GM19240 (cell line): ENCODE measurements around the gene C3orf49.

Source experiments
- DNase-seq: peaks from one replicate; pipeline ENCODE4 v3.0.0; 2011; ENCODE audit warnings: low spot score; ENCODE audit not compliant: insufficient read length

The C3orf49 gene

DNA sequence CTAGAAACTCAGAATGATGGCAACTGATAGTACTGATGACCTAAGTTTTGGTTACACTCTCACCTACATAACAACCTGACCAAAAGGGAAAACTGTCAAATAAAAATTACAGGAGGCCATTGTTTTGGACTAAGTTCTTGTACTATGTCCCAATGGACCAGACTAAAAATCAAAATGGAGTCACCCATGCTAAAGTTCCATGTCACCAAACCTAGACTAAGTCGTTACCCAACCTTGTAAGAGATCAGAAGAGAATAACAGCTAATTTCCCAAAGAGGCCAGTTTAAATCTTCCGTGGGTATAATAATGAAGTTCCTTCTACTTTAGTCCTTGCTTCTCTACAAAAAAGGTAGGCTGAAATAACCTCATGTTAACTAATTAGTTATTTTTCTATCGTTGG, 32.2 kb downstream of the C3orf49 start:
- DNase-seq: no peak

DNA sequence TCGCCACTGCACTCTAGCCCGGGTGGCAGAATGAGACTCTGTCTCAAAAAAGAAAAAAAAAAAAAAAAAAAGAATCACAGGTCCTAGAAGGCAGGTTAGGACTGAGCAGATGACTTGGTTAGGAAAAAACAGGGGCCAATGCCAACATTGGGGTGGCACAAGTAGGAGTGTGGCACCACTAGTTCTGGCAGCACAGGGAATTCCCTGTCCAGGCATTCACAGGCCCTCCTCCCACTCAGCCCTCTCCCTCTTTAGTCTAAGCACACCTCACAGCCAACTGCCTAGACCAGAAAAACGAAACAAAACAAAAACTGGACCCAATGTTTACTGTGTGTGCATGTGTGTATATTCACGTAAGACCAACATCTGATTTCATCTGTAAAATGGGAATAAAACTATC, 34.0 kb downstream of the C3orf49 start:
- no peak for DNase-seq

GRCh38 chr3:63855333-63855940, 36.3 kb downstream of the C3orf49 start:
- DNase-seq: no peak

DNA sequence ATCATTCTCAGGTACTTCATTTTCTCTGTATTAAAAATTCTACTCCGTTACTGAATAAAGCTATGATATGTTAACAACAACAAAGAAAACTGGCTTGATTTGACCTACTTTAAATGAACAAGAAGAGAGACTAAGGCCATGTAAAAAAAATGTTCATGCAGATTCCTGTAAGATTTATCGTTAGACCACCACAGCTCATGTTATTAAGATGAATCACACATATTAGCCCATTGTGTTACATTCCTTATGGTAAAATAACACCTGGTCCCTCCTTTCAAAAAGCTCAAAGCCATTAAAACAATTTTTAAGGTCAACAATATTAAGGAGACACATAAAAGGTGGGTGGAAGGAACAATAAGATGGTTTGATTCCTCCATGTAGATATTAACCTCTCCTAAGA, 38.2 kb downstream of the C3orf49 start:
- no peak for DNase-seq

DNA sequence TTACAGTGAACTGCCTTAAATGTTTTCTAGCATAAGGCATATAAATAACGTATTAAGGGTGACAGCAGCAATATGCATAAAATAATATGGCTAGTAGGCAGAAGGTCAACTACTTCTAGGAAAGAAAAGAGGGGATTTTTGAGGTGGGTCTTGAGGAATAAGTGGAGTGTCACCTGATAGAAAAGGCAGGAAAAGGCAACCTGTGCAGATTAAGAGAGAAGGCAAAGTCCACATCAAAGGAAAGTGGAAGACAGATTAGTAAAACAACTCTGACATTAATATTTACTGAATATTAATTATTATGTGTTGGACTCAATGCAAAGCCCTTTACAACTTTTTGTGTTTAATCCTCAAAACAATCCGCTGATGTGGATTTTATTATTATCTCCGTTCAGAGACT, 41.7 kb downstream of the C3orf49 start:
- no peak for DNase-seq

DNA sequence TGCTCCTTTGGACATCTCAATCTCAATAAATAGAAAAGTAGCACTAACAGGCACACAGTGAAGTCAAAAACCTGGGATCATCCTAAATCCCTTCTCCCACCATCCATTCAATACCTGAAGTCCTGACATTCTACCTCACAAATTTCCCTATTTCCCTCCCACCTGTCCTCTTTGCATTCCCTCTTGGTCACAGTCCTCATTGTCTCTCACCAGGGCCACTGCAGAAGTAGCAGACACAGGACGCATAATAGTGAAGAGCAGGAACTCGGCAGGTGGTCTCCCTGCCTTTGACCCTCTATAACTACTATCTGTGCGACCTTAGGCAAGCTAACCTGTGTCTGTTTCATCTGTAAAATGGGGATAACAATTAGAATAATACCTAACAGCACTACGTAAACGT, 42.2 kb downstream of the C3orf49 start:
- no peak for DNase-seq

DNA sequence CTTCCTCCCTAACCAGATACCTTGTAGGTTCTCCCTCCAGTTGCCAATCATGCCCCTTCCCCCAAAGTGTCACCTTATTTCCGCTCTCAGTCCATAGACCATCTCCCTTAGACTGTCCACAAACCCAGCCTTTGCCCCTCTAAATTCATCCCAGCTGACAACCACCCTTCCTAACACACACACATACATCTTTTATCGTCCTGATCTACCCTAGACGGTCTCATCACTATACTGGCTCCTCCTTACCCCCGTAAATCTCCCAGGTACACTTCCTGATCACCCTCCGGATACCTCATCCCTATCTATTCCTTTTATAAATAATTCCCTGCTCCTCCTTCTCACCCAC, 43.7 kb downstream of the C3orf49 start:
- DNase-seq: peak; percentile 4

GRCh38 chr3:63863150-63864007, 44.3 kb downstream of the C3orf49 start, which contains the start of the genes ATXN7 and THOC7:
ATXN7 (plus strand) TSS chr3:63863867; CDS start chr3:63912599, 48,732 bp downstream.
THOC7 (minus strand) TSS chr3:63863805; CDS start chr3:63863790, 15 bp downstream.
- DNase-seq: peak; percentile 47

DNA sequence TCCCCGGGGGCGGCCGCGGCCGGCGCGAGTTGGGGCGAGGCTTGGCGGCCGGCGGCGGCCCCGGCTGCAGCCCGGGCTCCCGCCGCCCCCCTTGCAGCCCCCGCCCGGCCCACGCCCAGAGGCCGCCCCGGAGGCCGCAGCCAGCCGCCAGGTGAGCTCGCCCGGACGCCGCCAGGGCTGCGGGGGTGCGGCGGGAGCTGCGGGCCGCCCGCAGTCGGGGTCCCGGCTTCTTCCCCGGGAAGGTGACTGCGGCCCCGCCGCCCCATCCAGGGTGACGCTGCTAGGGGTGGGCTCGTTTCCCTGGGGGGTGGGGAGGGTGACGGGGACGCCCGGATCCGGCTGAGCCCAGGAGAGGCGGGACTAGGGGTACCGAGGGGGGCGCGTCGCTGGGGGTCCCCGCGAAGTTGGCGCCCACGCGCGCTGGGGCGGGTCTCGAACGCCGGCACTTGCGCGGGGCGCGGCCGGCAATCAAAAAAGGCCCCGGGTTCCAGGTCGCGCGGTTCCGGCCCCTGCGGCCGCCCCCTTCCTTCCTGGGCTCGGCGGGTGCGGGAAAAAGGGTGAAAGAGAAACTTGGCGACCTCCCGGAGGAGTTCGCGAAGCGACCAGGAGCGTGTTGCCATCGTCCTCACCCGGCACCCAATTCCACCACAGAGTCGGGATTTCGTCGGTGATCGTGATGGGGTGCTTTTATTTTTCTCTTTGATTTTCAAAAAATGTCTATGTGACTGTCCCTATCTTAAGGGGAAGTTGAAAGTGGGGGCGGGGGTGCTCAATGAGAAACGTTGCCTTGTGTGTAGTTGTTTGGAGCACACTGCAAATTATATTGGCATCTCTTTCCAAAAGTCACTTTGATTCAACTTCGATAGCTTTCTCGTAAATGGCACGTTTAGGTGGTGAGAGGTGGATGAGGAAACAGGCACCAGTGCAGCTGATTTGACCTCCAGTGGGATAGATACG, 45.2 kb downstream of the C3orf49 start:
- DNase-seq: peak; percentile 29

DNA sequence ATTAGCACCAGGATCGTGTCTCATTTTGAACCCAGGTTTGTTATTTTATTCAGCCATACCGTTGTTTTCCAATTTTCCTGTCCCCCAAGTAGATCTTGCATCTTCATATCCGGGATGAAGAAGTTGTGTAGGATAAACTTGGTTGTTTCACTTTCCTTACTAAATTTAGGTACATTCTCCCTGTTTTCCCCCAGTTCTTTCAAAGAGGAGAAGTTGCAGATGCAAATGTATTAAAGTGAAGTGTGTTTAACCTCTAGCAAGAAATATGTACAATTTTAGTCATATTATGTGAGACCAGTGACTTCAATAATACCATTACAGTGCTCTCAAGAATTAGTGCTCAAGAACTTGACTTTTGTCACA, 45.8 kb downstream of the C3orf49 start:
- DNase-seq: no peak

- DNase-seq: no peak
Measured at GRCh38 chr3:63867225-63867624, 48.1 kb downstream of the C3orf49 start.

GRCh38 chr3:63869940-63870614, 51.0 kb downstream of the C3orf49 start:
- no peak for DNase-seq

DNA sequence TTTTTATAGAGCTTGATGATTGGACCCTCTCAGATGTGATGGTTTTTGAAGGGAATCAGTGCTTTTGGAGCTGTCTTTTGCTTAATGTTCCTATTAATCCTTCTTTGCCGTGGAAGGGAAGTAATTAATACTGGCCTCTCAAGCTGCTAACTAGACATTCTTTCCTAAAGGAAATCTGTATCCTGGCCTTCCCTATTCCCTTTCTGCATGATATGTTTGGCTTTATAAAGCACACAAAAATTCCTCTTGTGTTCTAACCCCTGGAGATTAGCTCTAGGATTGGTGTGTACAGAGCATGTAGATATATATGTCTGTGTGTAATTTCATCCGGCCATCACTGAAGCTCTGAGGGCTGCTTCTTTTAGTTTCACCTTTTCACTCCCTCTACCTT, 51.5 kb downstream of the C3orf49 start:
- DNase-seq: no peak

DNA sequence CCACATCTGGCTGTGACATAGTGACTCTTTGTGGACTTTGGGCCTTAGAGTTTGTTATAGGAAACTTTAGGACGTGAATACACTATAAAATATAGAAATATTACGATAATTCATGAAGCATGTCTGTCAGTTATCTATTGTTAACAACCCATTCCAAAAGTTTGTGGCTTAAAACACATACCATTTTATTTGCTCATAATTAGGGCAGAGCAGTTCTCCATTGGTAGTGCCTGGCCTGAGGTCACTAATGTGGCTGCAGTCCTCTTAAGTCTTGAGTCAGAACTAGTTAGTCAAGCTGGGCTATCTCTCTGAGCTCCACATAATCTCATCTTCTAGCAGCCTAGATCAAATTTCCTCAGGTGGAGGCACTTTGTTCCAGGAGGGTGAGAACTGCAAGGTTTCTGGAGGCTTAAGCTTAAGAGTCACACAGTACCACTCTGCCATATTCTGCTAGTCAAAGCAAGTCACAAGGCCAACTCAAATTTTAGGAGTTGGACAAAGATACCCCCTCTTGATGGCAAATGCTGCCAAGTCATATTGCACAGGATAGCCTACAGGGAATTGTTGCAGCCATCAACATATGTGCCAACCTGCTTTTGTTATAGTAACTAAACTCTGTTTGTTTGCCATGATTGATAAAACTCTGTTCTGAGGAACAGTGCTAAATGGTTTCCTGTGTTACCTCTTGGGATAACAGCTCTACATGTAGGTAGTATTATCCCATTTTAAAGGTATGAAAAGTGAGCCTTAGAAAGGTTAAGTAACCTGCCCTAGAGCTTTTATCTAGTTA, 53.2 kb downstream of the C3orf49 start:
- DNase-seq: no peak

DNA sequence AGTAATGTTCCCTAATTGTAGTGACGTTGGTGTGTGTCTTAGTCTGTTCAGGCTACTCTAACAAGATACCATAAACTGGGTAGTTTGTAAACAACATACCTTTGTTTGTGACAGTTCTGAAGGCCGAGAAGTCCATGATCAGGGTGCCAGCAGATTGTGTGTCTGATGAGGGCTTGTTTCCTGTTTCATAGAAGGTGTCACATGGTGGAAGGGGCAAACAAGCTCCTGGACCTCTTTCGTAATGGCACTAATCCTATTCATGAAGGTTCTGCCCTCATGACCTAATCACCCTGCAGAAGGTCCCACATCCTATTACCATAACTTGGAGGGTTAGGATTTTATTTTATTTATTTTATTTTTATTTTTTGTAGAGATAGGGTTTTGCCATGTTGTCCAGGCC, 55.7 kb downstream of the C3orf49 start:
- no peak for DNase-seq

DNA sequence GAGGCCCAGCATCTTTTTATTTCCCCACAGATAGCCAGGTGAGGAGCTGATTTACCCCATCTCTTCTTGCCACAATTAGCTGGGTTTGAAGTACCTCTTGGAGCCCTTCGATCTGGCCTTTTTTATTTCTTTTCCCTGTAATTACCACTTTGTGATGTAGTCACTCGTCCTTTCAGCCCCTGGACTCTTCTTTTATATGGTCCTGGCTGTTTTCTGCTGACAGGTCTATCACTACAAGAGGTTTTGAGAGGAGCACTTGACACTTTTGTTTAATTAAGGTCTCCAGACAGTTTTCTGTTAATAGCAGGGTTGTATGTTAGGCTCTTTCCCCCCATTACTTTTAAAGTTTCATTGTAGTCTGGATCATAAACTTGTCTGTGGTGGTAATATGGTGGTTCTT, 56.4 kb downstream of the C3orf49 start:
- no peak for DNase-seq

DNA sequence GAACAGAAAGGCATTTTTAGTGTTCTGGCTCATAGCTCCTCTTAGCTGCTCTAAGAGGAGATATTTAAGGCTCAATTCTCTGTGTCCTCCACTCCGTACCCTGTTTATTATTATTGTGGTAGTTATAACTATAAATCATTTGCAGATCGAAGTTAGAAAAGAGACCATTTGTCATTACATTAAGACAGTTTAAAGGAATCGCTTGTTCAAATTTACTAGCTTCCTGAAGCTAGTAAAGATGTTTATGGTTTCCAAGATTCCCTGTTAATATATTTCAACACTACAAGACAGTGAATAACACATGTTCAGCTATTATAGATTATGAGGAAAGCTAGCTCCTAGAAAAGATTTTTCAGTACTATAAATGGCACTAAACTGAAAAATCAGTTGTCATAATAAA, 57.2 kb downstream of the C3orf49 start:
- no peak for DNase-seq

DNA sequence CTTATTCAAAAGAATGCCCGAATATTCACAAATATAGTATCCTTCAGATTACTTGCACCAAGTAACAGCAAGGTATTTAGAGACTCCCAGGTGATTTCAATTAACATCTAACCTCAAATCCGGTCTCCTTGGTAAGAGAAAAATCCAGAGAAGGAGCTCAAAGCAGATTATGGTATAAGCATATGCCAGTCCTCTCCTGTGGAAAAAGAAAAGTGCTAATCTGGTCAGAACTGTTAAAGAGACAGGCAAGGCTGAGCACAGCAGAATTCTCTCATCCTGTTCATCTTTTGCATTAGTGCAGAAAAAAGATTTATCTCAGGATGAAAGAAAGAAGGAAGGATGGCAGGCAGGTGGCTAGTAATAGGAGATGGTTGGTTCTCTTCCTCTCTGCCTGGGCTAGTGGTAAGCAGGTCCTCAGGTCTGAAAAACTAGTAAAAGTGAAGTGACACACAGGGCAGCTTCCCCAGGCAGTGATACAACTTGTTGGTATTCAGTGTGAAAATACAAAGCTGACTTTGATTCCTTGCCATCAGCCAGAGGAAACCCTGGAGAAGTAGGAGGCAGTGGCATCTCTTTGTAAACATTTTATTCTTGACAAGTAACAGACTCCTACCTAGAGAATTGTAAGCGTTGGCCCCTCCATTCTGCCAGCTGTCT, 58.8 kb downstream of the C3orf49 start:
- DNase-seq: no peak

GRCh38 chr3:63878394-63879060, 59.4 kb downstream of the C3orf49 start:
- no peak for DNase-seq
